Stimulated activated CD8-positive, alpha-beta memory T cell treated with anti-CD3 and anti-CD28 coated beads, Interleukin-15, amount 100 ng/mL, for 48 hours (primary cell): ENCODE results near the gene FRG2B.
"Not testable (repeated sequence)": the region's sequence is repeated elsewhere in the genome, so short reads cannot be mapped to it uniquely, and the experiment has no call there.

Source experiments
- DNase-seq, 2 donors: peaks; one replicate each; pipeline ENCODE4 v3.0.0-alpha.2; 2020; ENCODE audit warnings: low read depth in 2 of 2

FRG2B gene

DNA sequence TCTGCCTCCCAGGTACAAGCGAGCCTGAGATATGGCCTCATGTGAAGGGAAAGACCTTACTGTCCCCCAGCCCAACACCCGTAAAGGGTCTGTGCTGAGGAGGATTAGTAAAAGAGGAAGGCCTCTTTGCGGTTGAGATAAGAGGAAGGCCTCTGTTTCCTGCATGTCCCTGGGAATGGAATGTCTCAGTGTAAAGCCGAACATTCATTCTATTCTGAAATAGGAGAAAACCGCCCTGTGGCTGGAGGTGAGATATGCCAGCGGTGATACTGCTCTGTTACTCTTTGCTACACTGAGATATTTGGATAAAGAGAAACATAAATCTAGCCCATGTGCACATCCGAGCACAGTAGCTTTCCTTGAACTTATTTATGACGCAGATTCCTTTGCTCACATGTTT is 26.7 kb downstream of the FRG2B start:
- DNase-seq = not testable (repeated sequence)

DNA sequence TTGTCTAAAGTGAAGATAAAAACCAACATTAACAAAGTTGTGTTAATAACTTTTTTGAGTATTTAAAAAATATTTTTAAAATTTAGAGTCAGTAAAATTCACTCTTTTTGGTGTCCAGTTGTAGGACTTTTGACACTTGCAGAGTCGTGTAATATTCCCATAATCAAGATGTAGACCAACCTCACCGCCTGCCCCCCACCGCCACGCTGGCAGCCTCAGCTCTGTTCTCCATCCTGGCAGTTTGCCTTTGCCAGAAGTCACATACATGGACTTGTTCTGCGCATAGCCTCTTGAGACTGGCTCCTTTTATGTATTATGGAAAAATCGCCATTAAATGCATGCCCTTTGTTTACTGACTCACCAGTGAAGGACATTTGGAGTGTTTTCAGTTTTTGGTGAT is 33.9 kb downstream of the FRG2B start:
- no peak for DNase-seq

DNA sequence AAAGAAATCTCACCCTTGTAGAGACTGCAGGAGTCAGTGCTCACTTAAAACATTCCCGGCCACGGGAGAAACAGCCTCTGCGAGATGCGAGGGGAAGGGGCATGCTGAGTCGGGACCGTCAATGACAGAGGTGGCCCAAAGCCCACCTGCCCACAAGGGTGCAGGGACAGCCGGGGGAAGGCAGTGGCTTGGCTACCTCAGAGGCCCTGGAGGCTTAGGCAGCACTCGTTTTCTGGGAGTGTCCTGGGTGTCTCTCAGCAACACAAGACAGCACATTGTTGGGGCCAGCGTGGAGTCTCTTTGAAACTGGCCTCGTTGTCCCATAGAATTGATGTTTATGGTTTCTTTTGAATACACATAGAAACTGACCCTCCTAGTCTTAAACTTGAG is 35.6 kb downstream of the FRG2B start:
- no peak for DNase-seq

DNA sequence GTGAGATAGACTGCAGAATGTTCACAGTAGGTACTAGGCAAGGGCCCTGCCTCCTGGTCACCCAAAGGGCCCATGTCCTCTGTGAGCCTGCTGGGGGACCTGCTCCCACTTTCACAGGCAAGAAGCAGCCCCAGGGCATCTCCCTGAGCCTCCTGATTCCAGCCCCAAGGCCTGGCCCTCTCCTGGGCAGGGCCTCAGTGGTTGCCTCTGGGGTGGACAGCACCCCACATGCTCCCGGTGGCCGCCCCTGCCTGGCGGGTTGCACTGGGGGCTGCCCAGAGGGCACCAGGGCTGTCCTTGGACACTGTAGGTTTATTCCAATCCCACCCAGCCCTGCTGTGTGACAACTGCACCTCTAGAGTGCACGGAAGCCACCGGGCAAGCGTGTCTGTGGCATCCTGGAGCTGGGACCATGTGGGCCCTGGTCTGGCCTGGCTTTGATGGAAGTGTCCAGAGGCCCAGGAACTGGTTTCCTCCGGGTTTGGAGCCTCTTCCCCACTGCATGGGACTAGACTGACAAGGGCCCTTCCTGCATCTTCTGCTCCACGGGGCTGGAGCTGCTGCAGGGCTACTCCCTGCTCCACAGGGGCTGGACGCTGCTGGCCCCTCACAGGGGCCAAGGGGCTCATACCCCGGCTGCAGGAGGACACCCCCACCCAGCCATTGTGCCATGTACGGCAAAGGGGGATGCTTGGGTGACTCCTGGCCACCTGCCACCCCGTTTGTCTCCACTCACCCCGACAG is 36.2 kb downstream of the FRG2B start:
- DNase-seq = no peak

DNA sequence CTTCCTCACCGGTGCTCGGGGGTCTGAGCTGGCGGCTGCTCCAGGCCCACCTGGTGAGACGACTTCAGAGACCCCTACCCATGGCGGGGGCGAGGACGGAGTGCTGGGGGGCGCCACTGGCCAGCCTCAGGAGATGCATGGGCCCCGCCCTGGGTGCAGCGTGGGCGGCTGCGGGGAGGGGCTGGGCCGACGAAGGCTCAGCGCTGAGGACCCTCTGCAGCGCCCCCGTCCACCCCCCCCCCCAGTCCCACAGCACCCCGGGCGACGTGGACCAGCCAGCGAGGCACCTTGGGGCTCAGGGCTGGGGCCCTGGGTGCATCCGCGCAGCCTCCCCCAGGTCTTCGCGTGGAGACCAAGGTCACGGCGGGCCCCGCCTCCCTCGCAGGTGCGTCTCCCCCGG is 49.6 kb downstream of the FRG2B start:
- not testable (repeated sequence) for DNase-seq
